Cortex of kidney (tissue), 1 donor: ENCODE measurements around the gene GRIN2D.

Experiments
- DNase-seq: peaks from one replicate; lab custom pipeline; 2025; lab: John Stamatoyannopoulos, UW

Gene GRIN2D

GRCh38 chr19:48442116-48443035, 48.9 kb downstream of the GRIN2D start:
- no peak for DNase-seq

- DNase-seq, result no peak
Observed at GRCh38 chr19:48443256-48443655, 49.8 kb downstream of the GRIN2D start.
